ENCODE measurements around the gene COL4A2.

The COL4A2 gene

GRCh38 chr13:110264685-110265275 is 42.3 kb upstream of the COL4A2 start:
- Histone ChIP-seq H3K4me3 (ENCODE audit: insufficient read depth, low read depth, low read length) (no peak overlapping the region), H3K27ac (ENCODE audit: insufficient read depth, low read depth, low read length, poor library complexity, severe bottlenecking) (no peak overlapping the region), H3K27me3 (ENCODE audit: control insufficient read depth, insufficient read depth, low read length, poor library complexity, severe bottlenecking) (no peaks in the 10 kb centered on the region), H3K36me3 (ENCODE audit: control insufficient read depth, insufficient read depth, low read length) (no peaks in the 10 kb centered on the region), H3K4me1 (ENCODE audit: control insufficient read depth, insufficient read depth, low read length) (peaks cover 22% of the 10 kb centered on the region), H3K9me3 (ENCODE audit: control insufficient read depth, low read length) (no peaks in the 10 kb centered on the region)
- WGBS, 2 experiments = 78 to 80% methylated on average over 12 of the region's 12 CpGs

- Histone ChIP-seq H3K27me3 (ENCODE audit: control insufficient read depth, insufficient read depth, low read length, poor library complexity, severe bottlenecking) (no peaks in the 10 kb centered on the region), H3K9me3 (ENCODE audit: control insufficient read depth, low read length) (no peaks in the 10 kb centered on the region), H3K27ac (ENCODE audit: insufficient read depth, low read depth, low read length, poor library complexity, severe bottlenecking) (no peak overlapping the region), H3K36me3 (ENCODE audit: control insufficient read depth, insufficient read depth, low read length) (no peaks in the 10 kb centered on the region), H3K4me1 (ENCODE audit: control insufficient read depth, insufficient read depth, low read length) (peaks cover 22% of the 10 kb centered on the region), H3K4me3 (ENCODE audit: insufficient read depth, low read depth, low read length) (no peak overlapping the region)
- 88 to 93% methylated on average over 6 of the region's 6 CpGs for WGBS, 2 experiments
These were observed 41.8 kb upstream of the COL4A2 start for GRCh38 chr13:110265341-110265681.

- peaks cover 22% of the 10 kb centered on the region for H3K4me1 ChIP-seq (ENCODE audit: control insufficient read depth, insufficient read depth, low read length)
- 85 to 86% methylated on average over 38 of the region's 38 CpGs for WGBS, 2 experiments
- no peak overlapping the region for H3K27ac ChIP-seq (ENCODE audit: insufficient read depth, low read depth, low read length, poor library complexity, severe bottlenecking)
These were observed 41.2 kb upstream of the COL4A2 start for GRCh38 chr13:110265682-110266430.

GRCh38 chr13:110266431-110266809 is 40.7 kb upstream of the COL4A2 start:
- Histone ChIP-seq H3K36me3 (ENCODE audit: control insufficient read depth, insufficient read depth, low read length) (no peaks in the 10 kb centered on the region), H3K9me3 (ENCODE audit: control insufficient read depth, low read length) (no peaks in the 10 kb centered on the region), H3K27ac (ENCODE audit: insufficient read depth, low read depth, low read length, poor library complexity, severe bottlenecking) (no peak overlapping the region), H3K4me1 (ENCODE audit: control insufficient read depth, insufficient read depth, low read length) (peaks cover 22% of the 10 kb centered on the region), H3K4me3 (ENCODE audit: insufficient read depth, low read depth, low read length) (no peak overlapping the region), H3K27me3 (ENCODE audit: control insufficient read depth, insufficient read depth, low read length, poor library complexity, severe bottlenecking) (no peaks in the 10 kb centered on the region)
- 89 to 90% methylated on average over 8 of the region's 8 CpGs for WGBS, 2 experiments

More at GRCh38 chr13:110265682-110266430, 41.2 kb upstream of the COL4A2 start:
- H3K36me3 ChIP-seq (ENCODE audit: control insufficient read depth, insufficient read depth, low read length) = no peaks in the 10 kb centered on the region
- H3K27me3 ChIP-seq (ENCODE audit: control insufficient read depth, insufficient read depth, low read length, poor library complexity, severe bottlenecking) = no peaks in the 10 kb centered on the region
- H3K4me3 ChIP-seq (ENCODE audit: insufficient read depth, low read depth, low read length) = no peak overlapping the region
- H3K9me3 ChIP-seq (ENCODE audit: control insufficient read depth, low read length) = no peaks in the 10 kb centered on the region

GRCh38 chr13:110266983-110267382 is 40.1 kb upstream of the COL4A2 start:
- H3K4me3 ChIP-seq (ENCODE audit: insufficient read depth, low read depth, low read length) = no peak overlapping the region
- no peaks in the 10 kb centered on the region for H3K36me3 ChIP-seq (ENCODE audit: control insufficient read depth, insufficient read depth, low read length)
- H3K27me3 ChIP-seq (ENCODE audit: control insufficient read depth, insufficient read depth, low read length, poor library complexity, severe bottlenecking) = no peaks in the 10 kb centered on the region
- no peaks in the 10 kb centered on the region for H3K9me3 ChIP-seq (ENCODE audit: control insufficient read depth, low read length)
- peaks cover 22% of the 10 kb centered on the region for H3K4me1 ChIP-seq (ENCODE audit: control insufficient read depth, insufficient read depth, low read length)
- WGBS, 2 experiments = 23 to 24% methylated on average over 10 of the region's 10 CpGs
- no peak overlapping the region for H3K27ac ChIP-seq (ENCODE audit: insufficient read depth, low read depth, low read length, poor library complexity, severe bottlenecking)

- no peaks in the 10 kb centered on the region for H3K36me3 ChIP-seq (ENCODE audit: control insufficient read depth, insufficient read depth, low read length)
- H3K27ac ChIP-seq (ENCODE audit: insufficient read depth, low read depth, low read length, poor library complexity, severe bottlenecking) = no peak overlapping the region
- H3K27me3 ChIP-seq (ENCODE audit: control insufficient read depth, insufficient read depth, low read length, poor library complexity, severe bottlenecking) = no peaks in the 10 kb centered on the region
- H3K4me3 ChIP-seq (ENCODE audit: insufficient read depth, low read depth, low read length) = no peak overlapping the region
- WGBS, 2 experiments = 92 to 93% methylated on average over 6 of the region's 6 CpGs
- no peaks in the 10 kb centered on the region for H3K9me3 ChIP-seq (ENCODE audit: control insufficient read depth, low read length)
- peaks cover 22% of the 10 kb centered on the region for H3K4me1 ChIP-seq (ENCODE audit: control insufficient read depth, insufficient read depth, low read length)
These were observed 39.0 kb upstream of the COL4A2 start for GRCh38 chr13:110268061-110268460.

- Histone ChIP-seq H3K4me1 (ENCODE audit: control insufficient read depth, insufficient read depth, low read length) (peaks cover 22% of the 10 kb centered on the region), H3K36me3 (ENCODE audit: control insufficient read depth, insufficient read depth, low read length) (no peaks in the 10 kb centered on the region), H3K27ac (ENCODE audit: insufficient read depth, low read depth, low read length, poor library complexity, severe bottlenecking) (no peak overlapping the region), H3K9me3 (ENCODE audit: control insufficient read depth, low read length) (no peaks in the 10 kb centered on the region), H3K4me3 (ENCODE audit: insufficient read depth, low read depth, low read length) (no peak overlapping the region), H3K27me3 (ENCODE audit: control insufficient read depth, insufficient read depth, low read length, poor library complexity, severe bottlenecking) (no peaks in the 10 kb centered on the region)
- 94 to 96% methylated on average over 16 of the region's 16 CpGs for WGBS, 2 experiments
These were observed 38.4 kb upstream of the COL4A2 start for GRCh38 chr13:110268576-110269185.

GRCh38 chr13:110269509-110270185 is 37.4 kb upstream of the COL4A2 start:
- Histone ChIP-seq H3K27me3 (ENCODE audit: control insufficient read depth, insufficient read depth, low read length, poor library complexity, severe bottlenecking) (no peaks in the 10 kb centered on the region), H3K4me1 (ENCODE audit: control insufficient read depth, insufficient read depth, low read length) (peaks cover 21% of the 10 kb centered on the region), H3K4me3 (ENCODE audit: insufficient read depth, low read depth, low read length) (no peak overlapping the region), H3K9me3 (ENCODE audit: control insufficient read depth, low read length) (no peaks in the 10 kb centered on the region), H3K27ac (ENCODE audit: insufficient read depth, low read depth, low read length, poor library complexity, severe bottlenecking) (no peak overlapping the region), H3K36me3 (ENCODE audit: control insufficient read depth, insufficient read depth, low read length) (no peaks in the 10 kb centered on the region)
- 94 to 97% methylated on average over 14 of the region's 14 CpGs for WGBS, 2 experiments

- H3K4me1 ChIP-seq (ENCODE audit: control insufficient read depth, insufficient read depth, low read length) = peaks cover 13% of the 10 kb centered on the region
- H3K4me3 ChIP-seq (ENCODE audit: insufficient read depth, low read depth, low read length) = no peak overlapping the region
- H3K36me3 ChIP-seq (ENCODE audit: control insufficient read depth, insufficient read depth, low read length) = no peaks in the 10 kb centered on the region
- H3K27me3 ChIP-seq (ENCODE audit: control insufficient read depth, insufficient read depth, low read length, poor library complexity, severe bottlenecking) = no peaks in the 10 kb centered on the region
- WGBS, 2 experiments = 87 to 89% methylated on average over 6 to 7 of the region's 7 CpGs
- H3K9me3 ChIP-seq (ENCODE audit: control insufficient read depth, low read length) = no peaks in the 10 kb centered on the region
- H3K27ac ChIP-seq (ENCODE audit: insufficient read depth, low read depth, low read length, poor library complexity, severe bottlenecking) = no peak overlapping the region
These were observed 36.6 kb upstream of the COL4A2 start for GRCh38 chr13:110270507-110270906.

- 93 to 96% methylated on average over 5 of the region's 5 CpGs for WGBS, 2 experiments
- H3K4me3 ChIP-seq (ENCODE audit: insufficient read depth, low read depth, low read length) = no peak overlapping the region
- H3K36me3 ChIP-seq (ENCODE audit: control insufficient read depth, insufficient read depth, low read length) = no peaks in the 10 kb centered on the region
- H3K27me3 ChIP-seq (ENCODE audit: control insufficient read depth, insufficient read depth, low read length, poor library complexity, severe bottlenecking) = no peaks in the 10 kb centered on the region
- no peak overlapping the region for H3K27ac ChIP-seq (ENCODE audit: insufficient read depth, low read depth, low read length, poor library complexity, severe bottlenecking)
- no peaks in the 10 kb centered on the region for H3K9me3 ChIP-seq (ENCODE audit: control insufficient read depth, low read length)
- peaks cover 8% of the 10 kb centered on the region for H3K4me1 ChIP-seq (ENCODE audit: control insufficient read depth, insufficient read depth, low read length)
These were observed 35.8 kb upstream of the COL4A2 start for GRCh38 chr13:110271313-110271712.
